Epithelial cell of proximal tubule (primary cell): ENCODE results near the gene PRSS1. TPM values are rescaled to one million over a fixed set of nuclear protein-coding genes. Genes with fewer than 3 reads are reported as not detected.

ENCODE experiments used
- DNase-seq: peaks from one replicate; pipeline ENCODE4 v3.0.0-alpha.2; 2011; ENCODE audit warnings: low read depth
- H3K4me3 ChIP-seq: 2 replicates; pipeline ENCODE4 v1.5.1; 2011; ENCODE audit warnings: low read depth, mild to moderate bottlenecking, low read length
- total RNA-seq: library from RNA; depleted of rRNA; stranded (reverse); fragments of >200 nt; gene quantifications from 2 replicates; pipeline ENCODE4 v1.2.3, GENCODE V29; 2015
- TF ChIP-seq, protein P1 (sequence below): conservative IDR thresholded peaks from 2 replicates; pipeline ENCODE4 v1.5.1; 2012; ENCODE audit warnings: low read depth, mild to moderate bottlenecking, low read length

PRSS1 gene
- total RNA-seq, 1 donor from 2014 or later: not detected

DNA sequence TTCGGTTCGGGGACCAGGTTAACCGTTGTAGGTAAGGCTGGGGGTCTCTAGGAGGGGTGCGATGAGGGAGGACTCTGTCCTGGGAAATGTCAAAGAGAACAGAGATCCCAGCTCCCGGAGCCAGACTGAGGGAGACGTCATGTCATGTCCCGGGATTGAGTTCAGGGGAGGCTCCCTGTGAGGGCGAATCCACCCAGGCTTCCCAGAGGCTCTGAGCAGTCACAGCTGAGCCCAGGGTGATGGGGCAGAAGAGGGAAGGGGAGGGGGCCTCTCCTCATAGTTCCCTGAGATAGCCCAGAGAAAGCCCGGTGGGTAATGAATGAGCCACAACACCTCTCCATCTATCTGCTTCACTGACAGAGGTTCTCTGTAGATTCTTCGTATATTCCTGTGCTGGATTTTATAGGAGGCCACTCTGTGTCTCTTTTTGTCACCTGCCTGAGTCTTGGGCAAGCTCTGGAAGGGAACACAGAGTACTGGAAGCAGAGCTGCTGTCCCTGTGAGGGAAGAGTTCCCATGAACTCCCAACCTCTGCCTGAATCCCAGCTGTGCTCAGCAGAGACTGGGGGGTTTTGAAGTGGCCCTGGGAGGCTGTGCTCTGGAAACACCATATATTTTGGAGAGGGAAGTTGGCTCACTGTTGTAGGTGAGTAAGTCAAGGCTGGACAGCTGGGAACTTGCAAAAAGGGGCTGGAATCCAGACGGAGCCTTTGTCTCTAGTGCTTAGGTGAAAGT is 37.9 kb downstream of the PRSS1 start:
- no peak overlapping the region for H3K4me3 ChIP-seq
- TF ChIP-seq, protein P1, sequence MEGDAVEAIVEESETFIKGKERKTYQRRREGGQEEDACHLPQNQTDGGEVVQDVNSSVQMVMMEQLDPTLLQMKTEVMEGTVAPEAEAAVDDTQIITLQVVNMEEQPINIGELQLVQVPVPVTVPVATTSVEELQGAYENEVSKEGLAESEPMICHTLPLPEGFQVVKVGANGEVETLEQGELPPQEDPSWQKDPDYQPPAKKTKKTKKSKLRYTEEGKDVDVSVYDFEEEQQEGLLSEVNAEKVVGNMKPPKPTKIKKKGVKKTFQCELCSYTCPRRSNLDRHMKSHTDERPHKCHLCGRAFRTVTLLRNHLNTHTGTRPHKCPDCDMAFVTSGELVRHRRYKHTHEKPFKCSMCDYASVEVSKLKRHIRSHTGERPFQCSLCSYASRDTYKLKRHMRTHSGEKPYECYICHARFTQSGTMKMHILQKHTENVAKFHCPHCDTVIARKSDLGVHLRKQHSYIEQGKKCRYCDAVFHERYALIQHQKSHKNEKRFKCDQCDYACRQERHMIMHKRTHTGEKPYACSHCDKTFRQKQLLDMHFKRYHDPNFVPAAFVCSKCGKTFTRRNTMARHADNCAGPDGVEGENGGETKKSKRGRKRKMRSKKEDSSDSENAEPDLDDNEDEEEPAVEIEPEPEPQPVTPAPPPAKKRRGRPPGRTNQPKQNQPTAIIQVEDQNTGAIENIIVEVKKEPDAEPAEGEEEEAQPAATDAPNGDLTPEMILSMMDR: no peak

DNA sequence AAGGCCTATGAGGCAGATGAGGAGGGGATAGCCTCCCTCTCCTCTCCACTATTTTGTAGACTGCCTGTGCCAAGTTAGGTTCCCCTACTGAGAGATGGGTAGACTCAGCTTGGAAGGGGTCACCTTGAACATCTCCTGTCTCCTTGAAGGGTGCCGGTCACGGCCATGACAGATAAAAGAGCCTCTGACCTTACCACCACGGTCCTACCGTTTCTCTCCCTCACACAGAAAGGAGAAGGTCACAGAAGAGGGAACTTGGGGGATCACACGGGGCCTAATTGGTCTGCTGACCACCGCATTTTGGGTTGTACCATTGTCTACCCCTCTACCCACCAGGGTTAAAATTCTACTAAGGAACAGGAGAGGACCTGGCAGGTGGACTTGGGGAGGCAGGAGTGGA is 38.5 kb downstream of the PRSS1 start:
- H3K4me3 ChIP-seq: no peak overlapping the region
- TF ChIP-seq, protein P1: no peak
- no peak for DNase-seq

More for the DNA sequence above, 37.9 kb downstream of the PRSS1 start:
- DNase-seq: no peak

- no peak for DNase-seq
- TF ChIP-seq, protein P1: no peak
Observed at GRCh38 chr7:142788303-142789289, 39.3 kb downstream of the PRSS1 start.

DNA sequence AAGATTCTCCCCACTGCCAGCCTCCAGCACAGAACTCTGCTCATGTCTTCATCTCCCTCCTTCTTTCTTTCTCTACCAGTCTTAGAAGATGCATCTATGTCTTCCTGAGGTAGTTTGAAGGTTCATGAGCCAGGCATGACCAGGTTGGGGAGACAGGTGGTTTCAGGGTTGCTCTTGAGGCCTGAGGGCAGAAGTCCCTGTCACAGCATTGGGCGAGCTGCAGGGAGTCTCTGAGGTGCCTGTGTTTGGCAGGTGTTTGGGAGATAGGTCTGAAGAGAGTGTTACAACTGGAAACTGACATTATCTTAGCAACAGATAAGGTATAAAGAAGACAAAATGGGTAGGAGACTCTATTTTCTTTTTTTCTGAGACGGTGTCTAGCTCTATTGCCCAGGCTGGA is 40.2 kb downstream of the PRSS1 start:
- no peak for DNase-seq
- TF ChIP-seq, protein P1: no peak
- no peak overlapping the region for H3K4me3 ChIP-seq

More at GRCh38 chr7:142788303-142789289, 39.3 kb downstream of the PRSS1 start:
- no peak overlapping the region for H3K4me3 ChIP-seq

DNA sequence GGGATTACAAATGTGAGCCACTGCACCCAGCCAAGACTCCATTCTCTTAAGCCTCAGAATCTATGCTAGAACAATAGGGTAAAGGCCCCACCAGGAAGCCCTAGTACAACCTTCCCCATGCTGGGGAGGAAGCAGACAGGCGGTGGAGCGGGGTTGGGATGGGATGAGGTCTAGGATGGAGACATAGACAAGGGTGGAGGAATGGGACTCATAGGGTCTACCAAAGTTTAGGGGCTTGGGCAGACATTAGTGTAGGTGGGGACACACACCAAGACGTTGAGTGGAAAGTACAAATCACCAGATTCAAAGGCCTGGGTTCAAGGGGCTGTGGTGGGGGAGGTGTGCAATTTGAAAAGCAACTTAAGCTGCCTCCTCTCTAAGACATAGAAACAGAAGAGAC is 40.8 kb downstream of the PRSS1 start:
- no peak overlapping the region for H3K4me3 ChIP-seq
- no peak for DNase-seq
- TF ChIP-seq, protein P1: no peak

DNA sequence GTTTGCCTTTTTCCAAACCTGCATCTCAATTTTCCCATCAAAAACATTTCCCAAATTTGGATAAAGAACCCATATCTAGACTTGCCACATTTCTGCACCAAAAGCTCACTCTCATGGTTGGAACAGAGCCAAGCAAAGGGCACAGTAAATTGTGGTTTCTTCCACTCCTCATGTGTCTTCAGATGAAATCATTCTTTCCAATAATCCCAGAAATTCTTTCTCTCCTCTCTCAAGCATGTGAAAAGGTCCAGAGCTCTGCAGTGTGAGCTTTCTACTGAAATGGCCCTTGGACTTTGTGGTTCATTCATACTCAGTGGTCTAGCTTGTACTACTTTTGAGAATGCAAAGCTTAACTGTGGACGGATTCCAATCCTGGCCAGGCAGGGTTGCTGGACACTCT is 41.3 kb downstream of the PRSS1 start:
- TF ChIP-seq, protein P1: no peak
- no peak for DNase-seq
- H3K4me3 ChIP-seq: no peak overlapping the region
